Erythroblast (primary cell): Measurements from ENCODE around the gene TSLP.

Experiments
- GATA1 ChIP-seq: IDR thresholded peaks from 2 replicates; pipeline ENCODE4 v1.6.1; 2011; ENCODE audit warnings: low read depth, mild to moderate bottlenecking, control low read depth, low read length, moderate library complexity
- POLR2A ChIP-seq: IDR thresholded peaks from 2 replicates; pipeline ENCODE4 v1.6.1; 2011; ENCODE audit warnings: mild to moderate bottlenecking, low read length

GRCh38 chr5:111060169-111060568 lies 11.3 kb upstream of the TSLP start:
- TF ChIP-seq POLR2A (no peak), GATA1 (no peak)
